Limb (tissue), 2 donors: ENCODE results near the gene JADE3.

ENCODE experiments used
- DNase-seq, 2 donors: peaks; one replicate each; pipeline ENCODE4 v3.0.0-alpha.2; 2016; ENCODE audit errors: extremely low spot score in 2 of 2

JADE3 gene

GRCh38 chrX:47012131-47012530 lies 99.9 kb downstream of the JADE3 start:
- no peak for DNase-seq

DNA sequence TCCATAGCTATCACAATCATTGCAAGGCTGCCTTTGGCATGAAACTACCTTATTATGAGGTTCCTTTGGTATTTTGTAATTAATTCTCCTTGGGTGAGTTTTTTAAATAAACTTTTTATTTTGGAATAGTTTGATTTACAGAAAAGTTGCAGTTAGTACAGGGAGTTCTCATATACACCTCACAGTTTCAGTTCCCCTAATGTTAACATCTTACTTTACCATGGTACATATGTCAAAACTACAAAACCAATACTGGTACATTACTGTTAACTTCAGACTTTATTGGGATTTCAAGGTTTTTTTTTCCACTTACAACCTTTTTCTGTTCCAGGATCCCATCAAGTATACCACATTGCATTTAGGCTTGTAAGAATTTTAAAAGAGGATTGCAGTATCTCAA lies 114.0 kb downstream of the JADE3 start:
- DNase-seq, result no peak

GRCh38 chrX:47030339-47030738 lies 118.1 kb downstream of the JADE3 start:
- DNase-seq, result peak in 1 of 2 donors; percentile 49

GRCh38 chrX:47047989-47048388 lies 135.8 kb downstream of the JADE3 start:
- no peak for DNase-seq

- no peak for DNase-seq
Observed at GRCh38 chrX:47059142-47059874, 147.1 kb downstream of the JADE3 start.

DNA sequence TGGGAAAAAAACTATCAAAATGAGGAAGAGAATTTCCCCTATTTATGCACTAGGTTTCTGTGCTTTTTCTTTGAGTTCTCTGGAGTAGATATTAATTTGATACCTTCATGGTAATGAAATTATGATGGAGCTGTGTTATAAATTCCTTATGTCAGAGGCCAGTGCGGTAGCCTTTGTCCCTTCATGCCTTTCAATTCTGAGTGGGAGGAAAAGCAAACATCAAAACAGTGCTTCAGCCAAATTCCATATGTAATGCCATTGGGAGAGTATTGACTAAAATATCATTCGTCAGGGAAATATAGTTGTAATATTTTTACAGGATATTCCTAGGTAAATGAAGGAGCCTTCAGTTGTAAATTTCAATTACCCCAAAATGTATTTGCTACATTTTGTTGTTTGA lies 148.5 kb downstream of the JADE3 start:
- DNase-seq, result no peak

DNA sequence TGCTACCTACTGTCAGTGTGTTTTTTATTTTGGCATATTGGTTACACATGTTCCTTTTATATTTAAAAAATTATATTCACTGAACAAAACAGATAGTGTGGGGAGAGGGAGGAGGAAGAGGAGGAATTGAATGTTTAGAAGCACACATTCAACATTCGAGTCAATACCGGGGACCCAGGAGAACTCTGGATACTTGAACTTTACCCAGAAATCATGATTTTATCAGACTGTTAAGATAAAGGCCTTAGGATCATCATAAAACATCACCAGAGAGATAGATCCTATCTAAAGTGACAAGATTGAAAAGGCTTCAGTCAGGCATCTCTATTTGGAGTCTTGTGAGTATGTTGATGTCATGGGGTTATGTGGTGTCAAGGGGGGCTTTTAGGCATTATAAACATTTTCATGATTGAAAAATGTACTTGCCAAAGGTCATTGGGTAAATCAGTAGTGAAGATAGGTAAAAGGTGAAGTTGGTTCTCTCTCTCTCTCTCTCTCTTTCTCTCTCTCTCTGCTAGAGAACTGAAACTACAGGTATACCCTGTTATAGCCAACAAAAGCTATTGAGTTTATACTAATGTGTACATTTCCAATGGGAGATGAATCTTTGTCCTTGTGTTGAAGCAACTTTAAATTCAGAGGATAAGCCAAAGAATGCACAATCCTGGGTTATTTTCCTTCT lies 149.2 kb downstream of the JADE3 start:
- DNase-seq, result no peak

DNA sequence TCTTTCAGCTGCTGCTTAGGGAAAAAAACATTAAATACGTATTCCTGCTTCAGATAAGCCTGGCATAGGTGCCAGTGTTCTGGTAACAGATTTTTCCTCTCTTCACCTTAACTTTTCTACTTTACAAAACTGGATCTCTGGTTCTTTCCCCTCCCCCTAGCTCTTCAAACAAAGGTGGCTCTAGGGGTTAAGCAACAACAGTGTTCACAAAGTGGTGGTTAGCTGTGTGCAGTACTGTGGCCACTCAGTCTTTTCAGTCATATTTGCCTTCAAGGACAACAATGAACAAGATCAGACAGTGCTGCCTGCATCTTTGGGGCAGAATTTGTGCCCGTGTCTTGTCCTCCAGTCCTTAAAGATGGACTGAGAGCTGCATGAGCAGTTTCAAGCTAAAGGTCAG lies 151.0 kb downstream of the JADE3 start:
- no peak for DNase-seq

- DNase-seq, result no peak
Observed at GRCh38 chrX:47068214-47068613, 156.0 kb downstream of the JADE3 start.

DNA sequence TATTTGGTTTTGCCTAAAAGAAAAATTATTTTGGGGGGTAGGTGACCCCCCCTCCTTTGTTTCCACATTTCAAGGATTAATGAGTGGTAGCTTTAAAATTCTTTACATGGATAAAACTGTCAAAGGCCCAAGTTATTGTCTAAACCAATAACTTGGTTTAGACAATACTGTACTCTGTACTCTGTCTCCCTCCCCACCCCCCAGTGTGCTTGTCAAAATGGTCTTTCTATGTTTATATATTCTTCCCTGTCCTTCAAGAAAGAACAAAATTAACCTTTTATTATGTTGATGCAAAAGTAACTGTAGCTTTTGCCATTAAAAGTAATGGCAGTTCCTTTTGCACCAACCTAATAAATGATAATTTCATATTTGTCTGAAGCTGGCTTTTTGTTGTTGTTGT lies 156.5 kb downstream of the JADE3 start:
- DNase-seq, result no peak

- DNase-seq, result peak in 1 of 2 donors; percentile 39
Observed at GRCh38 chrX:47078129-47079043, 166.2 kb downstream of the JADE3 start, which contains the start of gene RGN. Gene RGN, plus strand, starts transcription at chrX:47078443. Its CDS starts 2,702 bp downstream, at chrX:47081145.

DNA sequence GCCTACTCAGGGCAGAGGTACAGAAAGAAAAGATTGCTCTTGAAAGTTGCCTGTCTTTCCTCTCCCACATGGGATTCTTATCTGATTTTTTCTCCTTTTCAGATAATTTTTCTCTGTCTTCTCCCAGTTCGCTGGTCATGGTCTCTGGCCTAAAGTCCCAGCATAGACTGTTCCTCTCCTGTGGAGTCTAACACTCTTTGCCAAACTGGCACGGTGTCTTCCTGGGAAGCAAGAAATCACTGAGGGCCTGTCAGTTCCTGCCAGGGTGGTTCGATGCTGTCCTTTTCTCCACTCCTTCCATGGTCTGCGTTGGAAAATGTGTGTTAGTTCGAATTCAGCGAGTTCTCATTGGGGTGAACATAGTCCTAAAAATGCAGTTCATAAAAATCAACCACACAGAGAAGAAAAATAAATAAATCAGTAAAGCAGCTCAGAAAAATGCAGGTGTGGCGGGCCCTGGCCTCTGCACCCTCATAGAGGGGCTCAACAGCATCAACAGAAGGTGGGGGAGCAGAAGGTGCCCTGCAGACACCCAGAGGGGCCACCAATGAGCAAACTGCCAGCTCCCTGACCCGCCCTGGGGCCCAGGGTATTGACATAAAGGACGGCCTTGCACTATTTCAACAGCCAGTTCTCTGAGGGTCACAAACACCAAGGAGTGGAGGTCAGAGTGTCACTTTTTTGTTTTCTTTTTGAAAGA lies 168.1 kb downstream of the JADE3 start:
- DNase-seq, result no peak

DNA sequence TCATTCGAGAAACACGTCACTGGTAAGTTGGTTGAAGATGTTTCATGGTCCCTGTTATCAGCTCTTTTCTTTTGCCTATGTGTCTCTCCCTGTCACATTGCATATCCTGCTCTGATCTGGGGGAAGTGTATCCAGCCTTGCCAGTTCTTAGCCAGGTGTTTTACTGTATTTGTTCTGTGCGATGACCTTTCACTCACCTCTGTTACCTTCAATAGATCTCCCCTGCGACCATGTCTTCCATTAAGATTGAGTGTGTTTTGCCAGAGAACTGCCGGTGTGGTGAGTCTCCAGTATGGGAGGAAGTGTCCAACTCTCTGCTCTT lies 168.7 kb downstream of the JADE3 start:
- no peak for DNase-seq

DNA sequence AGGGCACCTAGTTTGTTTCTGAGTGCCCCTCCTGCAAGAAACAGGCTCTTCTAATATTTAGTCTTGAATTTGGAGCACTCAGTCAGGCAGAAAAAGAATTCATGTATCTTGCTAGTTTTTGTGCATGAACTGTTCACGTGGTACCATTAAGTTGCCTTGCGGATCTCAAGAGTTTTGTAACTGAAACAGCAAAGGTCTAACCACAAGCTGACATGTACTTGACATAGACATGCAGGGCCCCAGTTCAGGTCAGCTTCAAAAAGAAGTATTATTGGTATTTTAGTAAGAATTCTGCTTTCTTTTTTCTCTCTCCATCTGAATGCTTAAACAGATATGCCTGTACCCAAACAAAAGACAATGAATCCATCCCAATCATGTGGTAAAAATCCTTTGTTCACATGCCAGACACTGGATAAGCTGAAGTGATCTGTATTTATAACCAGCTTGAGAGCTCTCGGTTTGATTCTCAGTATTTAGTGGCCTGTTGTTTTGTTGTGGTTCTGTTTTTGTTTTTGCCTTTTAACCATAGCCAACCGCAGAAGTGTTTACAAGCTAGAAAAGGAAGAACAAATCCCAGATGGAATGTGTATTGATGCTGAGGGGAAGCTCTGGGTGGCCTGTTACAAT lies 179.0 kb downstream of the JADE3 start:
- DNase-seq, result no peak

GRCh38 chrX:47093248-47093647 lies 181.0 kb downstream of the JADE3 start:
- peak in 1 of 2 donors; percentile 5 for DNase-seq

- no peak for DNase-seq
Observed at GRCh38 chrX:47093860-47094259, 181.6 kb downstream of the JADE3 start.

GRCh38 chrX:47097018-47097417 lies 184.8 kb downstream of the JADE3 start:
- no peak for DNase-seq

DNA sequence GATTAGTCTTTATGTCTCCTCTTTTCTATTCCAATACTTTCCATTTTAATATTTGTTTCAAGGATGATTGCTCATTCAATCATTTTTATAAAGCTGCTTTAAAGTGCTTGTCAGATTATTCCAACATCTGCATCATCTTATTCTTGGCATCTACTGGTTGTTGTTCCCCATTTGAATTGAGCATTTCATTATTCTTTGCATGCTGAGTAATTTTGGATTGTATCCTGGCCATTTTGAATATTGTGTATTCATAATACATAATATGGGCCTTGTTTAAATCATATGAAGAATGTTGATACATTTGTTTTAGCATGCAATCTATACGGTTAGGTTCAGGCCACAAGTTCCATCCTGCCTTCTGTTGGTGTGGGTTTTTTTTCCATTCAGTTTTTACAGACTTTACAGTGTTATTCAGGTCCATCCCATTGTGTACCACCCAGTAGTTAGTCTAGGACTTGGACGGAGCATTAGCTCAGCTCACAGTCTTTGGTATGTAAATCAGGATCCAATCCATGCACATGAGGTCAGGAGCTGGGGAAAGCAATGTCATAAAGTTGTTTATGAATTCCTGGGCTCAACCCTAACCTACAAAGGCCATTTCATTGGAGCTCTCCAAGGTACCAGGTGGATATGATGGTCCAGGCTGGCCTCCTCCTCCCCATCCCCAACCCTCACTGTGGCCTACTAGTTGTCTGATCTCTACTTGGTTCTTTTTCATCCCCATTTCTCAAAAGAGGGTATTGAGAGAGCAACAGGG lies 186.3 kb downstream of the JADE3 start:
- DNase-seq, result no peak

GRCh38 chrX:47101206-47101605 lies 189.0 kb downstream of the JADE3 start:
- no peak for DNase-seq
